Cardiac muscle cell (in vitro differentiated cells and primary cell): ENCODE data around the gene SRGAP1. TPM values are rescaled to one million over a fixed set of nuclear protein-coding genes. Genes with fewer than 3 reads are reported as not detected.

Source experiments
- DNase-seq, 2 donors: peaks; one replicate each; pipeline versions ENCODE4 v3.0.0 to v3.0.0-alpha.2; 2010 to 2017; ENCODE audit warnings: low read depth in 1 of 2, low spot score in 1 of 2
- H3K27ac ChIP-seq: fragments of 200-600 bp; sonication (generic); 2 replicates; pipeline ENCODE4 v1.5.1; 2016
- H3K27me3 ChIP-seq: fragments of 200-600 bp; sonication (generic); 2 replicates; pipeline ENCODE4 v1.6.0; 2016; ENCODE audit warnings: control low read depth
- H3K36me3 ChIP-seq: fragments of 200-600 bp; sonication (generic); 2 replicates; pipeline ENCODE4 v1.5.1; 2016; ENCODE audit warnings: control low read depth
- H3K4me1 ChIP-seq: fragments of 200-600 bp; sonication (generic); 2 replicates; pipeline ENCODE4 v1.8.1; 2017; ENCODE audit warnings: low read depth, mild to moderate bottlenecking, mixed run types
- H3K4me3 ChIP-seq: fragments of 200-600 bp; sonication (generic); 2 replicates; pipeline ENCODE4 v1.5.1; 2016; ENCODE audit warnings: mild to moderate bottlenecking
- H3K9me3 ChIP-seq: fragments of 200-600 bp; sonication (generic); 2 replicates; pipeline ENCODE4 v1.5.1; 2017; ENCODE audit warnings: low read depth, mild to moderate bottlenecking, control low read depth
- polyA plus RNA-seq: library from polyadenylated mRNA; unstranded; fragments of >200 nt; fragmentation: Nextera tagmentation; extraction: Ambion mirVana; gene quantifications from 2 replicates; pipeline ENCODE4 v1.2.1, GENCODE V29; 2016
- total RNA-seq: library from RNA; depleted of rRNA; stranded (reverse); fragments of >200 nt; gene quantifications from 2 replicates; pipeline ENCODE4 v1.2.3, GENCODE V29; 2016
- TF ChIP-seq, protein P1 (sequence below): IDR thresholded peaks from 2 replicates; pipeline ENCODE4 v1.5.1; 2012; ENCODE audit warnings: low read depth, mild to moderate bottlenecking, low read length

Gene SRGAP1
- total and polyA plus RNA-seq, 2 experiments from 2014 or later = 2.7 to 3.9 TPM

GRCh38 chr12:63916561-63917476 lies 72.3 kb downstream of the SRGAP1 start:
- Histone ChIP-seq H3K4me3 (no peak overlapping the region), H3K9me3 (no peaks in the 10 kb centered on the region), H3K36me3 (no peaks in the 10 kb centered on the region), H3K27me3 (no peaks in the 10 kb centered on the region), H3K4me1 (peaks cover under 1% of the 10 kb centered on the region), H3K27ac (no peak overlapping the region)
- TF ChIP-seq, protein P1, sequence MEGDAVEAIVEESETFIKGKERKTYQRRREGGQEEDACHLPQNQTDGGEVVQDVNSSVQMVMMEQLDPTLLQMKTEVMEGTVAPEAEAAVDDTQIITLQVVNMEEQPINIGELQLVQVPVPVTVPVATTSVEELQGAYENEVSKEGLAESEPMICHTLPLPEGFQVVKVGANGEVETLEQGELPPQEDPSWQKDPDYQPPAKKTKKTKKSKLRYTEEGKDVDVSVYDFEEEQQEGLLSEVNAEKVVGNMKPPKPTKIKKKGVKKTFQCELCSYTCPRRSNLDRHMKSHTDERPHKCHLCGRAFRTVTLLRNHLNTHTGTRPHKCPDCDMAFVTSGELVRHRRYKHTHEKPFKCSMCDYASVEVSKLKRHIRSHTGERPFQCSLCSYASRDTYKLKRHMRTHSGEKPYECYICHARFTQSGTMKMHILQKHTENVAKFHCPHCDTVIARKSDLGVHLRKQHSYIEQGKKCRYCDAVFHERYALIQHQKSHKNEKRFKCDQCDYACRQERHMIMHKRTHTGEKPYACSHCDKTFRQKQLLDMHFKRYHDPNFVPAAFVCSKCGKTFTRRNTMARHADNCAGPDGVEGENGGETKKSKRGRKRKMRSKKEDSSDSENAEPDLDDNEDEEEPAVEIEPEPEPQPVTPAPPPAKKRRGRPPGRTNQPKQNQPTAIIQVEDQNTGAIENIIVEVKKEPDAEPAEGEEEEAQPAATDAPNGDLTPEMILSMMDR = no peak
- DNase-seq = peak in 1 of 2 donors; percentile 53

DNA sequence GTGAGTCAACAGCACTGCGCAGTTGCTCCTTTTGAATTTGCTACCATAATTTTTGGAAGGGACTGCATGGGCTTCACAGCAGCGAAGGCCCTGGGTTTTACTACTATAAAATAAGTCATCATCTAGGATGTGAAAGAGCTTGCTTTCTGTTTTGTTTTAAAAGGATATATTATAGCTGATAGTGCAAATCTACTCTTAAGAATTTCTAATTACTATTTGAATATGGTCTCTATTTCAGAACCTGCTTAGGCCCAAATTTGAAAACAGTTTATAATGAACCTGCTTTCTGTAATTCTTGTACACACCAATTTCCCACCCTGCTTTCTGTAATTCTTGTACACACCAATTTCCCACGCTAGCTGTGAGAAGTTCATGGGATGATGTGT lies 73.0 kb downstream of the SRGAP1 start:
- no peaks in the 10 kb centered on the region for H3K36me3 ChIP-seq
- no peaks in the 10 kb centered on the region for H3K4me1 ChIP-seq
- no peak overlapping the region for H3K4me3 ChIP-seq
- H3K27me3 ChIP-seq = no peaks in the 10 kb centered on the region
- H3K27ac ChIP-seq = no peak overlapping the region
- no peak for DNase-seq
- TF ChIP-seq, protein P1 = no peak
- no peaks in the 10 kb centered on the region for H3K9me3 ChIP-seq

DNA sequence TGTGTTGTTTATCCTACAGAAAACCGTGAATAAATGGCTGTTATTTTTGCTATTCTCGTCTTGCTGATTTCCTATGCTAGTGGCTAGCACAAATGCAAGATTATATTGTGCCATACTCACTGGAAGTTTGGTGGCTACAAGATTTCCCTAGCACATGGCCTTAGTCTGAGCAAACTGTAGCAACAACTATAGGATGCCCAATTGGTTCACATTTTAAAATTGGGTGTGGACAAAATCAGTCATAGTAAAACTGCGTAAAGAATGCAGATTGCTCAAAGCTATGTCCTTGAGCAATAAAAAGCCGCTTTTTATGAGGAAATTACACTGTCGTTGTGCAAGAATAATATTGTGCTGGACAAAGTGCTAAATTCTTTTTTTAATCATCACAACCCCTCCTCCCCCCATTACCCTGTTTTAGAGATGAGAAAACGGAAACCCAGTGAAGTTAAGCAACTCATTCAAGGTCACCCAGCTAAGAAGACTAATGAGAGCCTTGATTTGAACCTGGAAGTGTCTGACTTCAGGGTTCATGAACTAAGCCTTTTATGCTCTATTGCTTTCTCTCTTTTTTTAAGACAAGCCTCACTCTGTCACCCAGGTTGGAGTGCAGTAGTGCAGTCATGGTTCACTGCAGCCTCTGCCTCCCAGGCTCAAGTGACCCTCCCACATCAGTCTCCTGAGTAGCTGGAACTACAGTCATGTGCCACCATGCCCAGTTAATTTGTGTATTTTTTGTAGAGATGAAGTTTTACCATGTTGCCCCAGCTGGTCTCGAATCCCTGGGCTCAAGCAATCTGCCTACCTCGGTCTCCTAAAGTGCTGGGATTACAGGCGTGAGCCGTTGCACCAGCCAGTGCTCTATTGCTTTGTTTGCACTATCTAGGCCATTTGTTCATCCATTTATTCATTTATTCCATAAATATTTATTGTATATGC lies 73.6 kb downstream of the SRGAP1 start:
- no peaks in the 10 kb centered on the region for H3K36me3 ChIP-seq
- no peaks in the 10 kb centered on the region for H3K27me3 ChIP-seq
- no peak overlapping the region for H3K27ac ChIP-seq
- H3K4me3 ChIP-seq = no peak overlapping the region
- peak in 1 of 2 donors; percentile 98 for DNase-seq
- H3K4me1 ChIP-seq = no peaks in the 10 kb centered on the region
- no peaks in the 10 kb centered on the region for H3K9me3 ChIP-seq
- TF ChIP-seq, protein P1 = no peak

- TF ChIP-seq, protein P1 = no peak
- DNase-seq = peak in 1 of 2 donors; percentile 77
- H3K27ac ChIP-seq = no peak overlapping the region
These were observed 74.3 kb downstream of the SRGAP1 start for GRCh38 chr12:63918800-63919300.

DNA sequence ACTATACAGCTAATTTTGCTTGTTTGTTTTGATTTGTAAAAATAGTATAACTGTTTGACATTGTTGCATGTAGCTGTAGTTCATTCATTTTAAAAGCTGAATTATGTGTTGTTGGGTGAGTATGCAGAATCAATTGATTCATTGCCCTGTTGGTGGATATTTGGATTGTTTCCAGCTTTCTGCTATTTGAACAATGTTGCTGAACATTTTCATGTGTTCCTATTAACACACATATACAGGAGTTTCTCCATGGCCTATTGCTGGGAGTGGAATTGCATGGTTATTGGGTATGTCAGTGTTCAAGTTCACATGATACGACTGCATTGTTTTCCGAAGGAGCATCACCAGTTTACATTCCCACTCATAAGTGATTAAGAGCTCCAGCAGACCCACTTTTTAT lies 75.3 kb downstream of the SRGAP1 start:
- Histone ChIP-seq H3K4me3 (no peak overlapping the region), H3K36me3 (no peaks in the 10 kb centered on the region), H3K27ac (no peak overlapping the region), H3K9me3 (no peaks in the 10 kb centered on the region), H3K27me3 (no peaks in the 10 kb centered on the region), H3K4me1 (peaks cover under 1% of the 10 kb centered on the region)
- TF ChIP-seq, protein P1 = no peak
- no peak for DNase-seq

More at GRCh38 chr12:63918800-63919300, 74.3 kb downstream of the SRGAP1 start:
- no peaks in the 10 kb centered on the region for H3K9me3 ChIP-seq
- no peaks in the 10 kb centered on the region for H3K36me3 ChIP-seq
- no peaks in the 10 kb centered on the region for H3K27me3 ChIP-seq
- no peaks in the 10 kb centered on the region for H3K4me1 ChIP-seq
- no peak overlapping the region for H3K4me3 ChIP-seq
